HEK293 (cell line): Measurements from ENCODE around the gene TIMM44.

Experiments
- TF ChIP-seq, protein P1 (sequence below): fragments of 450-650 bp; formaldehyde crosslinking; IDR thresholded peaks from 2 replicates; pipeline ENCODE4 v1.5.1; 2016; ENCODE audit warnings: missing biosample characterization, missing genetic modification characterization
- TF ChIP-seq, protein P2 (sequence below): fragments of 450-650 bp; formaldehyde crosslinking; IDR thresholded peaks from 2 replicates; pipeline ENCODE4 v1.5.1; 2016; ENCODE audit warnings: missing biosample characterization, missing genetic modification characterization

DNA sequence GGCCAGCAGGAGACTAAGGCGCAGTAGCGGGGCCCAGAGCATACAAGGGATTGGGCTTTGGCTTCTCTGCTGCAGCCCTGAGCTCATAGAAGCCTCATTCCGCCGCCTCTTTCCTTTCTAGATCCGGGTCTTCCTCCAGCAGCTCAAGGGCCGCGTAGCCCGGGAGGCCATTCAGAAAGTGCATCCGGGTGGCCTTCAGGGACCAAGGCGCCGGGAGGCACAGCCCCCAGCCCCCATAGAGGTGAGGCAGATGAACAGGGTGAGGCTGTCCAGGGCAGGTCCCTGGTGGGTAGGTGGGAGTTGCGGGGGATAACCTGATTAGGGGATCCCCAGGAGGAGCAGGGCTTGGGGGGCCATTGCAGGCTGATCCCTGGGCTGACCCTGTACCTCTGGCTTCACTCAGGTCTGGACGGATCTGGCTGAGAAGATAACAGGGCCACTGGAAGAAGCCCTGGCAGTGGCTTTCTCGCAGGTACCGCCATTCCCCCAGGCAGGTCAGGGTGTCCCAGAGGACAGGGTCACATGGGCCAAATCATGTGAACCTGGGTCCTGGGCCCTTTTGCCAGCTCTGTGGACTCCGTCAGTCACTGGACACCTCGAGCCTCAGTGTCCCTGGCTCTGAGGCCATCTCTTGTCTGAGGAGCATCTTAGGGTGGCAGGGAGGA, 22.0 kb downstream of the TIMM44 start:
- TF ChIP-seq, protein P1, sequence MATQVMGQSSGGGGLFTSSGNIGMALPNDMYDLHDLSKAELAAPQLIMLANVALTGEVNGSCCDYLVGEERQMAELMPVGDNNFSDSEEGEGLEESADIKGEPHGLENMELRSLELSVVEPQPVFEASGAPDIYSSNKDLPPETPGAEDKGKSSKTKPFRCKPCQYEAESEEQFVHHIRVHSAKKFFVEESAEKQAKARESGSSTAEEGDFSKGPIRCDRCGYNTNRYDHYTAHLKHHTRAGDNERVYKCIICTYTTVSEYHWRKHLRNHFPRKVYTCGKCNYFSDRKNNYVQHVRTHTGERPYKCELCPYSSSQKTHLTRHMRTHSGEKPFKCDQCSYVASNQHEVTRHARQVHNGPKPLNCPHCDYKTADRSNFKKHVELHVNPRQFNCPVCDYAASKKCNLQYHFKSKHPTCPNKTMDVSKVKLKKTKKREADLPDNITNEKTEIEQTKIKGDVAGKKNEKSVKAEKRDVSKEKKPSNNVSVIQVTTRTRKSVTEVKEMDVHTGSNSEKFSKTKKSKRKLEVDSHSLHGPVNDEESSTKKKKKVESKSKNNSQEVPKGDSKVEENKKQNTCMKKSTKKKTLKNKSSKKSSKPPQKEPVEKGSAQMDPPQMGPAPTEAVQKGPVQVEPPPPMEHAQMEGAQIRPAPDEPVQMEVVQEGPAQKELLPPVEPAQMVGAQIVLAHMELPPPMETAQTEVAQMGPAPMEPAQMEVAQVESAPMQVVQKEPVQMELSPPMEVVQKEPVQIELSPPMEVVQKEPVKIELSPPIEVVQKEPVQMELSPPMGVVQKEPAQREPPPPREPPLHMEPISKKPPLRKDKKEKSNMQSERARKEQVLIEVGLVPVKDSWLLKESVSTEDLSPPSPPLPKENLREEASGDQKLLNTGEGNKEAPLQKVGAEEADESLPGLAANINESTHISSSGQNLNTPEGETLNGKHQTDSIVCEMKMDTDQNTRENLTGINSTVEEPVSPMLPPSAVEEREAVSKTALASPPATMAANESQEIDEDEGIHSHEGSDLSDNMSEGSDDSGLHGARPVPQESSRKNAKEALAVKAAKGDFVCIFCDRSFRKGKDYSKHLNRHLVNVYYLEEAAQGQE (tag by site-specific recombination) = no peak
- TF ChIP-seq, protein P2, sequence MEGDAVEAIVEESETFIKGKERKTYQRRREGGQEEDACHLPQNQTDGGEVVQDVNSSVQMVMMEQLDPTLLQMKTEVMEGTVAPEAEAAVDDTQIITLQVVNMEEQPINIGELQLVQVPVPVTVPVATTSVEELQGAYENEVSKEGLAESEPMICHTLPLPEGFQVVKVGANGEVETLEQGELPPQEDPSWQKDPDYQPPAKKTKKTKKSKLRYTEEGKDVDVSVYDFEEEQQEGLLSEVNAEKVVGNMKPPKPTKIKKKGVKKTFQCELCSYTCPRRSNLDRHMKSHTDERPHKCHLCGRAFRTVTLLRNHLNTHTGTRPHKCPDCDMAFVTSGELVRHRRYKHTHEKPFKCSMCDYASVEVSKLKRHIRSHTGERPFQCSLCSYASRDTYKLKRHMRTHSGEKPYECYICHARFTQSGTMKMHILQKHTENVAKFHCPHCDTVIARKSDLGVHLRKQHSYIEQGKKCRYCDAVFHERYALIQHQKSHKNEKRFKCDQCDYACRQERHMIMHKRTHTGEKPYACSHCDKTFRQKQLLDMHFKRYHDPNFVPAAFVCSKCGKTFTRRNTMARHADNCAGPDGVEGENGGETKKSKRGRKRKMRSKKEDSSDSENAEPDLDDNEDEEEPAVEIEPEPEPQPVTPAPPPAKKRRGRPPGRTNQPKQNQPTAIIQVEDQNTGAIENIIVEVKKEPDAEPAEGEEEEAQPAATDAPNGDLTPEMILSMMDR (tag by site-specific recombination) = no peak
